GM21619 (cell line): Measurements from ENCODE around the gene OCSTAMP.

ENCODE experiments used
- ATAC-seq: cut with Tn5 transposase; IDR thresholded peaks from one replicate; pipeline ENCODE4 v1.9.1; 2021; ENCODE audit not compliant: unreplicated experiment

The OCSTAMP gene, protein sequence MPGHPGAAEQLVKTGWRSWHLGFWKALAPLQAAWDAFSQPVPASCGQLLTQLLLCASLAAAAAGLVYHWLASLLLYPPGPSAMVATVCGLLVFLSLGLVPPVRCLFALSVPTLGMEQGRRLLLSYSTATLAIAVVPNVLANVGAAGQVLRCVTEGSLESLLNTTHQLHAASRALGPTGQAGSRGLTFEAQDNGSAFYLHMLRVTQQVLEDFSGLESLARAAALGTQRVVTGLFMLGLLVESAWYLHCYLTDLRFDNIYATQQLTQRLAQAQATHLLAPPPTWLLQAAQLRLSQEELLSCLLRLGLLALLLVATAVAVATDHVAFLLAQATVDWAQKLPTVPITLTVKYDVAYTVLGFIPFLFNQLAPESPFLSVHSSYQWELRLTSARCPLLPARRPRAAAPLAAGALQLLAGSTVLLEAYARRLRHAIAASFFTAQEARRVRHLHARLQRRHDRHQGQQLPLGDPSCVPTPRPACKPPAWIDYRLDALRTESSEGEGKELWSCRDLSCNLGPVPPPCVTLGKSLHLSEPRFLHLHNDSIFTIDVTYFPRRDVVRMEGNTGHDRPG

DNA sequence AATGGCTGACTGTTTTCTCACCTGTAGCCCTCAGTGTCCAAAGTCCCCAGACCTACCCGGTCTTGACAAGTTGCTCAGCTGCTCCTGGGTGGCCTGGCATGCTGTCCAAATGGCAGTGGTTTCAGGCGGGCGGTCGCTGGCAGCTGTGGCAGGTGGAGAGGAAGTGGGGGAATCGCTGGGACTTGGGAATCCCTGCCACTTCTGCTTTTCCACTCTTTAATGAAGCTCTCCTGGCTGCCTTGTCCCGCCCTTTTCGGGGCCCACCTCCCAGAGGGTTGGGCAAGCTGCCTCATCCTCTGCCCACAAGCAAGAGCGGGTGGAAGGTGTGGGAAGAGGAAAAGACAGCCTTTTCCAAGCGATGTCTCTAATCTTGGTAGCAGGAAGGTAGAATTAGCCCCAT lies at the start of gene OCSTAMP:
Gene OCSTAMP (minus strand): TSS at position 194 of the 400 bp plus-strand sequence. CDS start 94 bp downstream, at position 100.
- ATAC-seq, result no peak

DNA sequence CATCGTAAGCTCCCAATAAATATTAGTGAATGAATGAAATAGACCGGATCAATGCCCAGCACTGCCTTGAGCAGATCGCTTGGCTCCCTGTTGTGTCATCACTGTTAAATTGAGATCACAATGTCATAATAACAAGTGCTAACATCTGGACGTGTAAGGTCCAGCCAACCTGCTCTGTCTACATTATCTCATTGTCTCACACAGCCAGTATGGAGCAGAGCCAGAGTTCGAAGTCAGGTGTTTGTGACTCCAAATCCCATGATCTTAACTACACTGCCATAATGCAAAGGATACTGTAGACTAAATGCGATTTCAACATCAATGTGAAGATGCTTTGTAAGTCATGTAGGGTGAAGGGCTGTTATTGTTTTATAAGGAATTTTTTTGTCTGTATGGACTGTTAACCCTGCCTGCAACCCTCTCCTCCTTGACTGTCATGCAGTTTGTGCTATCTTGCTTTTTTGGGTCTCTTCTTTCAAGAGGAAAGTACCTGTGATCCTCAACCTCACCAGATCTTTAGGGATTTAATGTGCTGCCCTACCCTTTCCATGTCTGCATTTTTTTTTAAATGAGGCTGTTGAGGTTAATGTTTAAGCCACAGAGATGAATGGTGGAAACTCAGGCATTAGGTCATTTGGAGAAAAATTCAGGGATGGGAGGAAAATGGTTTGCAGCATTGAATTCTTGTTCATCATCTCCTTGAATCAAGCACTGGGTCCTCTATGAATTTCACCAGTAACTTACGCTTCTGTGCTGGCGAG lies 49.0 kb upstream of the OCSTAMP start:
- ATAC-seq, result no peak

DNA sequence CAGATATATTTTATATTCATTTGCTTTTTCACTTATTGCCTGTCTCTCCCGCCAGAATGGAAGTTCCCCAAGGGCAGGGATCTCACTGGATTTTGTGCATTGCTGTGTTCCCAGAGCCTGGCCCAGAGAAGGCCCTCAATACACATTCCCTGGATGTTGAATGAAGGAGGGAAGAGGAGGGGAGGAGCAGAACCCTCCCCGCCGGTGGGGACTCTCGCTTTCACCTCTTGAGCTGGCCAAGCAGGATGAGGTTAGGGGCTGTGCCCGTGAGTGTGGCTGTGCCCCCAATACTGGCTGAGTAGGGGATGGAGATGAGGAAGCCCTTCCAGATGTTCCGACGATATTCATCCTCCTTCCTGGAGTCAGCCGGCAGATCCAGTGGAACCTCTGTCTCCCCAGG lies 45.5 kb upstream of the OCSTAMP start:
- ATAC-seq, result no peak

DNA sequence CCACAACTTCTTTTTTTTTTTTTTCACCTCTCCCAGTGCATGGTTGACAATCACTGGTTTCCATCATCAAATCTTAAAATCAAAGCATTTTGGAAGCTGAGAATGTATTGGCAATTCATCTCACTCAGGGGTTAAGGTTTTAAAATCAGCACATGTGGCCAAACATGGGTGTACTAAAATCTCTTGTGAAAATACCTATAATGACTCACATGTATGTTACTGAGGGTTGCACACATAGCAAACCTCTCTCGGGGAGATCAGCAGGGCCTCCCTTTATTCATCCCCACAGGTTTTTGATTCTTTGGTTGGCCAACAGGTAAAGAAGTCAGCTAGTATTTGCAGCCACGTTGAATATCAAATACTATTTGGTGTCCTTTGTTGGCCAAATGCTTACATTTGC lies 44.3 kb upstream of the OCSTAMP start:
- no peak for ATAC-seq

DNA sequence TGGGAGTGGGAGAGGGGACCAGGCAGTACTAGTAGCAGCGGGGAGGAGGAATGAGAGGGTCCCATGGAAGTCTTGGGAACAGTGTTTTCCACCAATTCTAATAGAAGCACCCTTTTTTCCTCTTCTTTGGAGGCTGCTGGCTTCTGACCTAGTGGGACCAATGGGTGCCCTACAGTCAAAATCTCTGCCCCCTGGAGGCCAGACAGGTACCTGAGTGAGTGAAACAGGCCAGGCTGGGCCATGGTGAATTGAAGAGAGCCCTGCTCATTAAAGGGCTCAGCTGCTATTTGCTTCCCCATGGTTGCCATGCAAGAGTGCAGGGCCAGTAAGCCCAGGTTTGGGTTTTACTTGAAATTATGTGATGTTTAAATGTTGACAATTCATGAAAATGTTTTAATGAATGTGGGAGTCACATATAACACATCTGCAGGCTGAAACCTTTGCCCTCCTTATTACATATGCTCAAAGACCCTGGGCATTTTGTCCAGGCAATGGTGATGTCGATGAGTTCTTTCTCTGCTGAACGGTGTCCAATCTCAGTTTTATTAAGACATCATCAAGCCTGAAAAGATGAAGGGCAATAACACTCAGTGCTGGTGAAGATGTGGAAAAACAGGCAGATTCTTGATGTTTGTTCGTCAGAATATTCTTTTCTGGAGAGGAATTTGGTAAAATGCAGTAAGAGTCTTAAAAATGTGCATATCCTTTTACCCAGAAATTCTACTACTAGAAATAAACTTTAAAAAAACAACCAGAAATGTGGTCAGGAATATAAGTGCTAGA lies 42.3 kb upstream of the OCSTAMP start:
- no peak for ATAC-seq

DNA sequence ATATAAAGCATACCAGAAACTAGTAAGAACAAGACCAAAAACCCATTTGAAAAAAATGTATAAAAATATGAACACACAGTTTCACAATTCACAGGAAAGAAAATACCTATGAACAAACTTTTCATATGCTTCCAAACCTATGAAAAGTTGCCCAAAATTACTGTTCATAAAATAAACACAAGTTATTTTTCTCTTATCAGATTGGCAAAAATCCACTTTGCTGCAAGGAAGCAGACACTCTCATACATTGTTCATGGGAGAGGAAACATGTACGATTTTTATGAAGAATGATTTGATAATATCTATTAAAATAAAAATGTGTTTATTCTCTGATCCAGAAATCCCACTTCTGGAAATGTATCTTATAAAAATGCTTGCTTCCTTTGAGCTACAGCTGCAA lies 40.0 kb upstream of the OCSTAMP start:
- no peak for ATAC-seq

DNA sequence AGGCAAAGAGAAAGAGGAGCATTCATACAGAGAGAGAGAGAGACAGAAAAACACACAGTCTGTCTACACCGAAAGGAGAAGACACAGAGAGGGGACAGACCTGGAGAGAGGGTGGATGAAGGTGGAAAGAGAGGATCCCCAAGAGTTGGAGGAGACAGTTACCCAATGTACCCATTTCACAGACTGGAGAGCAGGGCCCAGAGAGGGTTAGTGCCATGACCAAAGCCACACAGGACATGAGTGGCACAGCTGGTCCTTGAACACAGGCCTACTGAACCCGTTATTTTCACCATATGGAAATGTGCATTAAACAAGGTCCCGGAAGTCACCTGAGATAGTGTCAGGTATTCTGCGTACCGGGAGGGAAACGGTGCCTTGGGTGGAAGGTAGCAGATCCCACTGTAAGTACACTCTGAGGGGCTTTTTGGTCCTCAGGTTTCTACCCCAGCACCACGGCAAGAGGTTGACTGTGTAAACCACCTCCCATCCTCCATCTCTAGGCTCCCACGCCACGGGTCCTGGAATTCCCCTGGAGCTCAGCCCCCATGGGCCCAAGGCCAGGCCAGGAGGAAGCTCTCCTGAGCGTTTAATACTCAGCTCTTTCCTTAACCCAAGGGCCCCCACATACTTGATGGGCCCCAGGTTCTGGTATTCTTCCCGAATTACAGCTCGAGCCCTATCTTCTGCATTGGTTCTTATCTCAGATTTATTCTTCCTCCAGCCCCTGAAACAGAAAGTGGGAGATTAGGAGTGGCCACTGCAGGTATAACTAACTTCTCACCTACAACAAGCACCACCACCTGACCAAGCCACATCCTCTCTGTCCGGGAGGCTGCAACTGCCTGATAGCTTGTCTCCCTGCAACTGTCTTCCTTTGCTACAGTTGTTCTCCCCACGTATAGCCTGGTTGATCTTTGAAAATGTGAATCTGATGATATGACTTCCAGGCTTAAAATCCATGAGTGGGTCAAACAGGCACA lies 38.4 kb upstream of the OCSTAMP start:
- ATAC-seq, result no peak

DNA sequence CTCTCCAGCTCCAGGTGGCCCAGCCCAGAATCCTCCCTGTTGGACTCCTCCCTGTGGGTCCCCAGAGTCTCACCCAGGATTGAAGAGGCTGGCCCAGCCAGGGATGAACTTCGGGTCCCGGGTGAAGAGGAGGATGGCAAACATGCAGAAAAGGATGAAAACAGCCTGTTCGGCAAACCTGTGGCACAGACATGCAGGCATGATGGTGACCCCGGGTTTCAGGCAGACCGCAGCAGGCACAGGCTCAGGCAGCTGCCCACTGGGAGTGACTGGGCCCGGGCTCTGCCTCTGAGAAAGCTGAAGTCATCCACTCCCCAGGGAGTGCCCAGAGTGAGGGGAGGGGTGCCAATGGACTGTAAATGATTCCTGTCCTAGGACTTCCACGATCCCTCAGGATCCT lies 37.5 kb upstream of the OCSTAMP start:
- ATAC-seq, result no peak

DNA sequence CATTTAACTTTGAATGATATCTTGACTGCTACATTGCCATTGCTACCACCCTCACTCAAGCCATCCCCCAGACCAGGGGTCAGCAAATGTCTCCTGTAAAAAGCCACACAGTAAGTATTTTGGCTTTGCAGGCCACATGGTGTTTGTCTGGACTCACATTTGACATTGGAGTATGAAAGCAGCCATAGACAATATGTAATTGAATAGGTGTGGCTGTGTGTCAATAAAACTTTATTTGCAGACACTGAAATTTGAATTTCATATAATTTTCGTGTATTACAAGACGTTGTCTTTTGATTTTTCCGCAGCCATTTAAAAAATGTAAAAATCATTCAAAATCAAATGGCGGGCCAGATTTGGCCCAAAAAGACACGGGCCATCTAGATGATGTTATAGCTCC lies 36.3 kb upstream of the OCSTAMP start:
- ATAC-seq, result no peak

DNA sequence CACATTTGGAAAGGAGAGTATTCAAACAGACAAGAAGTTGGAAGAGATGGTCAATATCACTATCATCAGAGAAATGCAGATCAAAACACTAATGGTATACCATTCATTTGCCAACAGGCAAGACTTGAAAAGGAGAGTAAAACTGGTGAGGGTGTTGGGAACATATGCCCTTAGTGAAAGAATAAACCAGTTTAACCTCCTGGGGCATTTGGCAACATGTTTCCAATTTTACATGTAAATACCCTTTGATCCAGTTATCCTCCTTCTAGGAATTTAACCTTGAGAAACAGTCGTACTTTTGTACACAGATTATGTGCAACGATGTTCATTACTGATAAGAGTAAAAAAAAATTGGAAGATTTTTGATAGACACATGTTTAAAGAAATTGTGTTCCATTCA lies 34.1 kb upstream of the OCSTAMP start:
- no peak for ATAC-seq

DNA sequence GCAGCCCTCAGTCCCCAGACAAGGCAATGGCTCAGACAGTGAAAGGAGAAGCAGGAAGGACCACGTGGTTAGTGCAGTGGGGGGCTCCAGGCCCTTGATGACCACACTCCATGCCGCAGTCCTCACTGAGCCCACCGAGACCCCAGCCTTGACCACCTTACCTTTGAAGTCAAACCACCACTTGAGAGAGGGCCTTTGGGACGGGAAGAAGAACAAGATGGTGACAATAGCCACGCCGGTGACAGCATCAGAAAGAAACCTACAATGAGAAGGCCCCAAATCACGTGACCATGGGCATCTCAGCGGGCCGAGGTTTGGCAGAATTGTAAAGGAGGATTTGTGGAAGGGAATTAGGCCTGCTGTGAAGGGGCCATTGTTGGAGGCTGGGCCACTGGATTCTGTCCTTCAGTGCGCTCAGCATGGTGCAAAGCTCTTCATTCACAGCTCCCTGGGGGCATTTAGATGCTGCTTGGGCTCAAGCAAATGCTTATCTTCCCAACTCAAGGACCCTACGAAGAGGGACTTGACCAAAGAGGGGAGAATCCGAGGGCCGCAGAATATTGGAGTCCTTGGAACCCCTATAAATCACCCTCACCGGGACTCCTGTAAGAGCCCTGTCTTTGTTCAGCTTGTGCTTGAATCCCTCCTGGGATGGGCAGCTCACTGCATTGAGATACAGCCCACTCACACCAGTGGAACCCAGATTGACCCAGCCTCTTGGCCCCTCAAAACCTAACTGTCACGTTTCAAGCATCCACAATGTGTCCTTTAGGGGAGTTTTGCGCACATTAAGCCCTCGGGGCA lies 33.2 kb upstream of the OCSTAMP start:
- ATAC-seq, result no peak

DNA sequence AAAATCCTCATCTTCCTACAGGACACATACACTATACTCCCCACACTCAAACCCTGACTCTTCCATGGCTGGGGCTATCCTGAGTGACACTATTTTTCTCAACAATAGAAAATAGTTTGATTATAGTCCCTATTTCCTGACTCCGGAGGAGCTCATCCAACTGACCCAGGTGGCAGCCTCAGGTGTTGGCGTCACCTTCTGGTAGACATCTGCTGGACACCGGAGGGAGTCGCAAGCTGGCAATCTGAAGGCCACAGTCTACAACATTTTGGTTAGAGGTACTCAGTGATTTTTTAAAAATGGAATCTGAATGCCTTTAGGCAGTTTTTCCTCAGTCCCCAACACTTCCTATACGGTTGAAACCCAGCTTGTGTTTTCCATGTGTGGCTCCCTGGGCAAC lies 32.2 kb upstream of the OCSTAMP start:
- no peak for ATAC-seq

DNA sequence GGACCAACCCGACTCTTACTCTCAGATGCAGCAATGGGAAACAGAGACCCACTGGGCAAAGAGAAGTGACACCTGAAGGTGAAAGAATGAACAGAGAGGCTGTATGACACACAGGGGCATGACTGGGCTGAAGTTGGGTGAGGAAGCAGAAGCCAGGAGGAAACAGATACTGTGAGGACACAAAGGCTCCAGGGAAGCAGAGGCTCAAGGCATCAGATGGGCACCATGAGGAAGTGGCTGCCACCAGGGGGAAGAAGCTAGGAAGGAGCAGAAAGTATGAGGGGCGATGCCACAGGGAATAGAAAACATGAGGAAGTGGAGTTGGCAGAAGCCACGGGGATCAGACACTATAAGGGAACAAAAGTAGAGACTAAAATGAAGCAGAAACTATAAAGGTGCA lies 30.9 kb upstream of the OCSTAMP start:
- ATAC-seq, result no peak

DNA sequence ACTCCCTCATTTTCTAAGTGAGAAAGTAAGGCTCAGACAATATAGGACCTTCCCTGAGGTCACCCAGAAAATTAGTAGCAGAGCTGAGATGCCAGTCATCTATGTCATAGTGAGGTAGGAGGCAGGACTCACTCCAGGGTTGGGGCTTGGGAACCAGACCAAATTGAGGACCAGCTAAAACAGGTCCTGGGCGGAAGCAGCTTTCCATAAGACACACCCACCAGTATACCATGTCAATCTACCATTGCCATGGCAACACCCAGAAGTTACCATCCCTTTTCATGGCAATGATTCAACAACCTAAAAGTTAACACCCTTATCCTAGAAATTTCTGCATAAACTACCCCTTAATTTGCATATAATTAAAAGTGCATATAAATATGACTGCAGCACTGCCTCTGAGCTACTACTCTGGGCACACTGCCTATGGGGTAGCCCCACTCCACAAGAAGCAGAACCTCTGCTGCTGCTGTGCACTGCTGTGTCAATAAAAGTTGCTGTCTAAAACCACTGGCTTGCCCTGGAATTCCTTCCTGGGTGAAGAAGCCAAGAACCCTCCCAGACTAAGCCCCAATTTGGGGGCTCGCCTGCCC lies 30.3 kb upstream of the OCSTAMP start:
- no peak for ATAC-seq

DNA sequence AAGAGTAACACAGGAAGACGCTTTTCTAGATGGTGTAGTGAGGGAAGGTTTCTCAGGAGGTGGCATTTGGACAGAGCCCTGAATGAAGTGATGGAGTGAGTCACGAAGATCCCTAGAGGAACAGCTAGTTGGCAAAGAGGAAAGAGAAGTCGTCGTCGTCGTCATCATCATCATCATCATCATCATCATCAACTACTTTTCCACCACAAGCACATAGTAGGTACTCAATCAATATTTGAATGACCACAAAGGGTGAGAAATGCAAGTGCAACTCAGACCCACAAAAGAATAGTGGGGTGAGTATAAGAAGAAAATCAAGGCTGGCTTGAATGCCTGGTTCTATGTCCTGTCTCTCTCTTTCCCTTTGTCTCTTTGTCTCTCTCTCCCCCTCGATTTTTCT lies 28.3 kb upstream of the OCSTAMP start:
- no peak for ATAC-seq

DNA sequence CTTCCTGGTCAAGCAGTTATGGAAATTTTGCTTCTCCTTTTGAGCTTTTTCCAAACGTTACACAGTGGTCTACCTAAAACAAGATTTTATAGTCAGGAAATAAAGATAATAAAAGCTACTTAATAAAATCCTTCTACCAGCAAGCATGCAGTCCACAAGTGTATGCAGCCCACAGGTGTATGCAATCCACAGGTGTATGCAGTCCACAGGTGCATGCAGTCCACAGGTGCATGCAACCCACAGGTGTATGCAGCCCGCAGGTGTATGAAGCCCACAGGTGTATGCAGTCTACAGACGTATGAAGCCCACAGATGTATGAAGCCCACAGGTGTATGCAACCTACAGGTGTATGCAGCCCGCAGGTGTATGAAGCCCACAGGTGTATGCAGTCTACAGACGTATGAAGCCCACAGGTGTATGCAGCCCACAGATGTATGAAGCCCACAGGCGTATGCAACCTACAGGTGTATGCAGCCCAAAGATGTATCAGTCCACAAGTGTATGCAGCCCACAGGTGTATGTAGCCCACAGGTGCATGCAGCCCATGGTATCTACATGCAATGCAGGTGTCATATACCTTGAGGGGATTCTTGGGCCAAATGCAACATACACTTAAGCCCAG lies 26.4 kb upstream of the OCSTAMP start:
- ATAC-seq, result no peak

DNA sequence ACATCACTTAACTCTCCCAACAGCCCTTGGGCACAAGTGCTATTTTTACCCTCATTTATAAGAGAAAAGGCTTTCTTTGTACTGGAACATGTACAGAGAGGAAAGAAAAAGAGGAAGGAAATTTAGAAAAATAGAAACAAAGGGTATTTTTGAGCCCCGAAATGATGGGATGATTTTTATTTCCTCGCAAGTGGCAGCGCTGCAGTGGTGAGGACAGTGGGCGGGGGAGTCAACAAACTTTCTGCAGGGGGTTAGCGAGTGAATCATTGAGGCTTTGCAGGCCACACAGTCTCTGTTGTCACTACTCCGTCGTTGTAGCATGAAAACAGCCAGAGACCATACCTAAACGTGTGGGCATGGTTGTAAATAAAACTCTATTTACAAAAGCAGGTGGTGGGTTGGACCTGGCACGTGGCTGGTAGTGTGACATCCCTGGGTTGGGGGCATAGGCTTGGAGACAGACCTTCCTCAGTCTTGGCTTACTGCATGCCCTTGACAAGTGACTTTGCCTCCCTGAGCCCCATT lies 25.5 kb upstream of the OCSTAMP start:
- ATAC-seq, result no peak

DNA sequence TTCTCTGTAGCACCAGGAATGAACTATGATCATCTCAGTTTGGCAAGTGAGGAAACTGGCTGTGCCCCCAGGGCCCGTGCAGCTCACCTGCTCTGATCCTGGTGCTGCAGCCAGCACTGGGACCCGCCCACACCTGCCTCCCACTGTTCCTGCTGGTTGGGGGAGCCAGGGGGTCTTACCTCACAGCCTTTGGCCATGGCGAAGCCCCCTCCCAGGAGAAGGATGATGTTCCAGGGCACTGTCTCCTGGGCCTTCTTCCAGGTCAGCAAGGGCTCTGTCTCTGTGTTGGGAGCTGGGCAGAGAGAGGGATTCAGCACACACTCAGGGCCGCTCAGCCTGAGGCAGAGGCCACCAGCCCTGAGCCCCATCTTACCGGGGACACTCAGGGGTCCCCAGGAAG lies 24.9 kb upstream of the OCSTAMP start:
- no peak for ATAC-seq
